ENCODE measurements around the gene CCZ1B. TPM values are rescaled to one million over a fixed set of nuclear protein-coding genes. Genes with fewer than 3 reads are reported as not detected.
"Not testable (repeated sequence)": the region's sequence is repeated elsewhere in the genome, so short reads cannot be mapped to it uniquely, and the experiment has no call there.

The CCZ1B gene
- polyA plus RNA-seq, 1 of the 3 experiments (the other 2 are of a cell fraction), result 30.0 TPM

DNA sequence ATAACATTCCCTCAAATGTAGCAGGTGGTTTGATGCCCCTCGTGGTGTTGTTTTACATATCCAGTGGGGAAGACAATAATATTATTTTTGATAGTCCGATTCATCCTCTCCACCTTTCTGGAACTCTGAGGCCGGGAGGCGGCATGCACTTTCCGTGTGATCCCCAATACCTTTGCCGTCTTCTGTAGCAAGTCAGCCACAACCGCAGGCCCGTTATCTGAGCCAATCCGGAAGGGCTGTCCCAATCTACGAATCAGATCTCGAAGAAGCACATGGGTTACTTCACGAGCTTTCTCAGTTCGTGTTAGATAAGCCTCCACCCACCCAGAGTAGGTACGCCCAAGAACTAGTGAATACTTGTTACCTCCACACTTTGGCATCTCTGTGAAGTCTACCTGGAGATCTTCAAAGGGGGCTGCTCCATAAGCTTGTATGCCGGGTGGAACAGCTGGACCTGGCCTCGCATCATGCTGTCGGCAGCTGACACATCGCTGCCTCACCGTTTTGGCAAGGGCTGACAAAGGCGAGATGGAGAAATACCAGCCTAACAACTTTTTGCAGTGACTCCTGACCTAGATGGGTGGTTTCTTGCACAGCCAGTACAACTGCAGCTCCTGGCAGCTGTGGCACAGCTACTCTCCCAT is 16.3 kb upstream of the CCZ1B start:
- H3K9ac ChIP-seq; H3K79me2 ChIP-seq (ENCODE audit: insufficient read depth); H3K9me2 ChIP-seq; DNase-seq; POLR2A ChIA-PET; H2AFZ ChIP-seq (ENCODE audit: low read depth); H3K4me2 ChIP-seq; H3K4me3 ChIP-seq (ENCODE audit: low read depth in 2 of 2, low read length in 1 of 2); H3F3A ChIP-seq (replicated peaks; ENCODE audit: insufficient read depth); H3K4me1 ChIP-seq (ENCODE audit: control insufficient read depth in 1 of 2, insufficient read depth in 2 of 2, low read depth in 1 of 2, low read length in 1 of 2); H3K27ac ChIP-seq (ENCODE audit: low read depth in 2 of 2, low read length in 1 of 2); H4K20me1 ChIP-seq (ENCODE audit: insufficient read depth); H3K36me3 ChIP-seq (replicated peaks in 1 of 2; ENCODE audit: control insufficient read depth in 1 of 2, insufficient read depth in 2 of 2, low read length in 1 of 2); CTCF ChIA-PET; H3K9me3 ChIP-seq: not testable (repeated sequence)
- H3K27me3 ChIP-seq (ENCODE audit: insufficient read depth), result peaks cover 31% of the 10 kb centered on the region; the same call in 1 of the 2 replicates
- 51% methylated on average over 20 of the region's 20 CpGs for WGBS (ENCODE audit: low lambda C conversion rate)

DNA sequence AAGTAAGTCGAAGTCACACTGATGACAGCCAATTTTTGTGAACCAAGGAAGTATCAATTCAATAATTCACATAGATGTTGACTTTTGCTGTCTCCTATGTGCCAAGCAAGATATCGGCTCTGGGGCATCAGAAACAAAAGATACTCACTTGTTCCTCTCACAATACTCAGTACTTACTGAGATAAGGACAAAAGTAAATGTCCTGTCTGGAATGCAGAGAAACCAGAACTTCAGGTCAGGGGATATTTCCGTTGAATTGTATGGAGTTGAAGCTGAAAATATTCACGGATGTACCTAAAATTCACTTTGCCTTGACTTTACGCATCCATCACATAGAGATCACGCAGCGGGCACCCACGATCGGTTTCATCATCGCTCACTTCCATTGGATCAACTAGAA is 11.0 kb upstream of the CCZ1B start:
- H3K9me3 ChIP-seq; H3F3A ChIP-seq (replicated peaks; ENCODE audit: insufficient read depth); H4K20me1 ChIP-seq (ENCODE audit: insufficient read depth); H3K4me2 ChIP-seq; H3K79me2 ChIP-seq (ENCODE audit: insufficient read depth); H3K9ac ChIP-seq; H3K9me2 ChIP-seq; H3K4me3 ChIP-seq (ENCODE audit: low read depth in 2 of 2, low read length in 1 of 2); POLR2A ChIA-PET; H3K4me1 ChIP-seq (ENCODE audit: control insufficient read depth in 1 of 2, insufficient read depth in 2 of 2, low read depth in 1 of 2, low read length in 1 of 2); DNase-seq; H3K36me3 ChIP-seq (replicated peaks in 1 of 2; ENCODE audit: control insufficient read depth in 1 of 2, insufficient read depth in 2 of 2, low read length in 1 of 2); H2AFZ ChIP-seq (ENCODE audit: low read depth); H3K27ac ChIP-seq (ENCODE audit: low read depth in 2 of 2, low read length in 1 of 2): not testable (repeated sequence)
- H3K27me3 ChIP-seq (ENCODE audit: insufficient read depth), result peaks cover 43% of the 10 kb centered on the region; the same call in 1 of the 2 replicates
- CTCF ChIA-PET, result interaction anchor here (0.6 kb wide), 1 partner anchor 91 kb away, joined by 3 read pairs; no protein-coding TSS in a partner anchor
- WGBS (ENCODE audit: low lambda C conversion rate), result 67% methylated on average over 10 of the region's 10 CpGs

DNA sequence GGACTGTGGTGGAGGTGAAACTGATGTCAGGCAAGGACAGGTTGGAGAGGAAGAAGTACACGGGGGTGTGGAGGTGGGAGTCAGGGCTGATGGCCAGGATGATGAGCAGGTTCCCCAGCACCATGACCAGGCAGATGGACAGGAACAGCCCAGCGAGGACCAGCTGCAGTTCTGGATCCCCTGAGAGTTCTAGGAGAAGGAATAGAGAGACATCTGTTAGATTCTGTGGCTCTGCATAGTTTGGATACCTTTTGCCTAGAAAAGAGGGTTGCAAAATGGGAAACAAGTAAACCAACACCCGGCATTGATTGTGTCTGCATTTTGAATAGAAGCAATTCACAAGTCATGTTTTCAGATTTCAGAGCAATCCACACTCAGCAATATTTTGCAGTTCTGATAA is 9.4 kb upstream of the CCZ1B start:
- H3K4me1 ChIP-seq (ENCODE audit: control insufficient read depth in 1 of 2, insufficient read depth in 2 of 2, low read depth in 1 of 2, low read length in 1 of 2); H3K36me3 ChIP-seq (replicated peaks in 1 of 2; ENCODE audit: control insufficient read depth in 1 of 2, insufficient read depth in 2 of 2, low read length in 1 of 2); DNase-seq; H3K27ac ChIP-seq (ENCODE audit: low read depth in 2 of 2, low read length in 1 of 2); H2AFZ ChIP-seq (ENCODE audit: low read depth); H3K9ac ChIP-seq; H3K9me3 ChIP-seq; H3K9me2 ChIP-seq; H3K4me3 ChIP-seq (ENCODE audit: low read depth in 2 of 2, low read length in 1 of 2); CTCF ChIA-PET; POLR2A ChIA-PET; H4K20me1 ChIP-seq (ENCODE audit: insufficient read depth); H3K79me2 ChIP-seq (ENCODE audit: insufficient read depth); H3K4me2 ChIP-seq; H3F3A ChIP-seq (replicated peaks; ENCODE audit: insufficient read depth): not testable (repeated sequence)
- peaks cover 47% of the 10 kb centered on the region; the same call in 1 of the 2 replicates for H3K27me3 ChIP-seq (ENCODE audit: insufficient read depth)
- 11% methylated on average over 3 of the region's 3 CpGs for WGBS (ENCODE audit: low lambda C conversion rate)

DNA sequence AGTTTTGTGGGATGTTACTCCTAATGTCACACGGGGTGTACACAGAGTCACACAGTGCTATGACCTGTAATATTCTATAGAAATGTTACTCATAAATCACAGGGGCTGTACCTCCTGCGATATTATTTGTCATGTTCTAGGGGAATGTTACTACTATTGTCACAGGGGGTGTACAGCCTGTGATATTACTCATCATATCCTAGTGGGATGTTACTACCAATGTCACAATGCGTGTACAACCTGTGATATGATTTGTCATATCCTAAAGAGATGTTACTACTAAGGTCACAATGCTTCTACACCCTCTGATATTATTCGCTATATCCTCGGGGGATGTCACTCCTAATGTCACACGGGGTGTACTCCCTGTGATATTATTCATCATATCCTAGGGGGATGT is 7.6 kb upstream of the CCZ1B start:
- CTCF ChIA-PET, result no interaction called here

More for the DNA sequence above, 7.6 kb upstream of the CCZ1B start:
- Histone ChIP-seq H3K4me2 (no peak overlapping the region), H4K20me1 (ENCODE audit: insufficient read depth) (no peaks in the 10 kb centered on the region), H3K4me1 (ENCODE audit: control insufficient read depth in 1 of 2, insufficient read depth in 2 of 2, low read depth in 1 of 2, low read length in 1 of 2) (no peaks in the 10 kb centered on the region), H3K27me3 (ENCODE audit: insufficient read depth) (peaks cover 56% of the 10 kb centered on the region; the same call in 1 of the 2 replicates), H3K79me2 (ENCODE audit: insufficient read depth) (no peaks in the 10 kb centered on the region), H3K9ac (no peak overlapping the region), H3K4me3 (ENCODE audit: low read depth in 2 of 2, low read length in 1 of 2) (no peak overlapping the region), H3K9me3 (no peaks in the 10 kb centered on the region), H2AFZ (ENCODE audit: low read depth) (no peak overlapping the region), H3F3A (replicated peaks; ENCODE audit: insufficient read depth) (no peaks in the 10 kb centered on the region), H3K9me2 (no peaks in the 10 kb centered on the region), H3K27ac (ENCODE audit: low read depth in 2 of 2, low read length in 1 of 2) (no peak overlapping the region), H3K36me3 (replicated peaks in 1 of 2; ENCODE audit: control insufficient read depth in 1 of 2, insufficient read depth in 2 of 2, low read length in 1 of 2) (no peaks in the 10 kb centered on the region)
- no peak for DNase-seq
- 15% methylated on average over 6 of the region's 6 CpGs for WGBS (ENCODE audit: low lambda C conversion rate)
- POLR2A ChIA-PET, result no interaction called here
- TF ChIP-seq, protein P1, sequence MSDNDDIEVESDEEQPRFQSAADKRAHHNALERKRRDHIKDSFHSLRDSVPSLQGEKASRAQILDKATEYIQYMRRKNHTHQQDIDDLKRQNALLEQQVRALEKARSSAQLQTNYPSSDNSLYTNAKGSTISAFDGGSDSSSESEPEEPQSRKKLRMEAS (IDR thresholded peaks at IDR 0.05; ENCODE audit: low read depth), result no peak
- TF ChIP-seq, protein P2, sequence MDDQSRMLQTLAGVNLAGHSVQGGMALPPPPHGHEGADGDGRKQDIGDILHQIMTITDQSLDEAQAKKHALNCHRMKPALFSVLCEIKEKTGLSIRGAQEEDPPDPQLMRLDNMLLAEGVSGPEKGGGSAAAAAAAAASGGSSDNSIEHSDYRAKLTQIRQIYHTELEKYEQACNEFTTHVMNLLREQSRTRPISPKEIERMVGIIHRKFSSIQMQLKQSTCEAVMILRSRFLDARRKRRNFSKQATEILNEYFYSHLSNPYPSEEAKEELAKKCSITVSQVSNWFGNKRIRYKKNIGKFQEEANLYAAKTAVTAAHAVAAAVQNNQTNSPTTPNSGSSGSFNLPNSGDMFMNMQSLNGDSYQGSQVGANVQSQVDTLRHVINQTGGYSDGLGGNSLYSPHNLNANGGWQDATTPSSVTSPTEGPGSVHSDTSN (IDR thresholded peaks at IDR 0.05), result no peak
- TF ChIP-seq, protein P3, sequence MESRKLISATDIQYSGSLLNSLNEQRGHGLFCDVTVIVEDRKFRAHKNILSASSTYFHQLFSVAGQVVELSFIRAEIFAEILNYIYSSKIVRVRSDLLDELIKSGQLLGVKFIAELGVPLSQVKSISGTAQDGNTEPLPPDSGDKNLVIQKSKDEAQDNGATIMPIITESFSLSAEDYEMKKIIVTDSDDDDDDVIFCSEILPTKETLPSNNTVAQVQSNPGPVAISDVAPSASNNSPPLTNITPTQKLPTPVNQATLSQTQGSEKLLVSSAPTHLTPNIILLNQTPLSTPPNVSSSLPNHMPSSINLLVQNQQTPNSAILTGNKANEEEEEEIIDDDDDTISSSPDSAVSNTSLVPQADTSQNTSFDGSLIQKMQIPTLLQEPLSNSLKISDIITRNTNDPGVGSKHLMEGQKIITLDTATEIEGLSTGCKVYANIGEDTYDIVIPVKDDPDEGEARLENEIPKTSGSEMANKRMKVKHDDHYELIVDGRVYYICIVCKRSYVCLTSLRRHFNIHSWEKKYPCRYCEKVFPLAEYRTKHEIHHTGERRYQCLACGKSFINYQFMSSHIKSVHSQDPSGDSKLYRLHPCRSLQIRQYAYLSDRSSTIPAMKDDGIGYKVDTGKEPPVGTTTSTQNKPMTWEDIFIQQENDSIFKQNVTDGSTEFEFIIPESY (IDR thresholded peaks at IDR 0.05; ENCODE audit: borderline replicate concordance, low read depth), result no peak
- no peak for TF ChIP-seq FOSL2 (IDR thresholded peaks at IDR 0.05; ENCODE audit: borderline replicate concordance, low read depth)
- TF ChIP-seq, protein P4, sequence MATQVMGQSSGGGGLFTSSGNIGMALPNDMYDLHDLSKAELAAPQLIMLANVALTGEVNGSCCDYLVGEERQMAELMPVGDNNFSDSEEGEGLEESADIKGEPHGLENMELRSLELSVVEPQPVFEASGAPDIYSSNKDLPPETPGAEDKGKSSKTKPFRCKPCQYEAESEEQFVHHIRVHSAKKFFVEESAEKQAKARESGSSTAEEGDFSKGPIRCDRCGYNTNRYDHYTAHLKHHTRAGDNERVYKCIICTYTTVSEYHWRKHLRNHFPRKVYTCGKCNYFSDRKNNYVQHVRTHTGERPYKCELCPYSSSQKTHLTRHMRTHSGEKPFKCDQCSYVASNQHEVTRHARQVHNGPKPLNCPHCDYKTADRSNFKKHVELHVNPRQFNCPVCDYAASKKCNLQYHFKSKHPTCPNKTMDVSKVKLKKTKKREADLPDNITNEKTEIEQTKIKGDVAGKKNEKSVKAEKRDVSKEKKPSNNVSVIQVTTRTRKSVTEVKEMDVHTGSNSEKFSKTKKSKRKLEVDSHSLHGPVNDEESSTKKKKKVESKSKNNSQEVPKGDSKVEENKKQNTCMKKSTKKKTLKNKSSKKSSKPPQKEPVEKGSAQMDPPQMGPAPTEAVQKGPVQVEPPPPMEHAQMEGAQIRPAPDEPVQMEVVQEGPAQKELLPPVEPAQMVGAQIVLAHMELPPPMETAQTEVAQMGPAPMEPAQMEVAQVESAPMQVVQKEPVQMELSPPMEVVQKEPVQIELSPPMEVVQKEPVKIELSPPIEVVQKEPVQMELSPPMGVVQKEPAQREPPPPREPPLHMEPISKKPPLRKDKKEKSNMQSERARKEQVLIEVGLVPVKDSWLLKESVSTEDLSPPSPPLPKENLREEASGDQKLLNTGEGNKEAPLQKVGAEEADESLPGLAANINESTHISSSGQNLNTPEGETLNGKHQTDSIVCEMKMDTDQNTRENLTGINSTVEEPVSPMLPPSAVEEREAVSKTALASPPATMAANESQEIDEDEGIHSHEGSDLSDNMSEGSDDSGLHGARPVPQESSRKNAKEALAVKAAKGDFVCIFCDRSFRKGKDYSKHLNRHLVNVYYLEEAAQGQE (IDR thresholded peaks at IDR 0.05; ENCODE audit: low read depth, low read length), result no peak
- TF ChIP-seq, protein P5, sequence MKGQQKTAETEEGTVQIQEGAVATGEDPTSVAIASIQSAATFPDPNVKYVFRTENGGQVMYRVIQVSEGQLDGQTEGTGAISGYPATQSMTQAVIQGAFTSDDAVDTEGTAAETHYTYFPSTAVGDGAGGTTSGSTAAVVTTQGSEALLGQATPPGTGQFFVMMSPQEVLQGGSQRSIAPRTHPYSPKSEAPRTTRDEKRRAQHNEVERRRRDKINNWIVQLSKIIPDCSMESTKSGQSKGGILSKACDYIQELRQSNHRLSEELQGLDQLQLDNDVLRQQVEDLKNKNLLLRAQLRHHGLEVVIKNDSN (IDR thresholded peaks at IDR 0.05; ENCODE audit: borderline replicate concordance, low read depth), result no peak

Data from SK-N-SH (cell line).